Mesodermal cell (in vitro differentiated cells): Measurements from ENCODE around the gene CGB8.
"Not testable (repeated sequence)": the region's sequence is repeated elsewhere in the genome, so short reads cannot be mapped to it uniquely, and the experiment has no call there.

Experiments used
- H3K27ac ChIP-seq: 2 replicates; pipeline ENCODE4 v1.7.0; 2013; ENCODE audit warnings: mild to moderate bottlenecking, low read depth, low read length, moderate library complexity; ENCODE audit not compliant: severe bottlenecking
- H3K36me3 ChIP-seq: 2 replicates; pipeline ENCODE4 v1.7.1; 2013; ENCODE audit warnings: mild to moderate bottlenecking, low read length, moderate library complexity; ENCODE audit not compliant: control insufficient read depth, insufficient read depth
- H3K4me1 ChIP-seq: one replicate; pipeline ENCODE4 v1.7.1; 2013; ENCODE audit warnings: mild to moderate bottlenecking, low read length; ENCODE audit not compliant: insufficient read depth, control insufficient read depth, poor library complexity, severe bottlenecking
- H3K4me3 ChIP-seq: 2 replicates; pipeline ENCODE4 v1.7.0; 2013; ENCODE audit warnings: low read length, control low read depth, mild to moderate bottlenecking; ENCODE audit not compliant: insufficient read depth, poor library complexity, severe bottlenecking; ENCODE audit errors: extremely low read depth
- H3K9me3 ChIP-seq: 2 replicates; pipeline ENCODE4 v1.7.1; 2013; ENCODE audit warnings: mild to moderate bottlenecking, low read length, moderate library complexity; ENCODE audit not compliant: control insufficient read depth
- WGBS, 2 experiments: methylation state at CpG; one replicate each; pipeline ENCODE4 v1.1.5; 2013; ENCODE audit warnings: missing lambda C conversion rate in 2 of 2; ENCODE audit not compliant: insufficient coverage in 2 of 2; 5-methylcytosine and 5-hydroxymethylcytosine counted together

The CGB8 gene

GRCh38 chr19:49025599-49025998, 23.3 kb downstream of the CGB8 start:
- 83 to 90% methylated on average over 7 to 16 of the region's 23 CpGs for whole genome bisulfite sequencing, 2 experiments

GRCh38 chr19:49025088-49025487, 23.8 kb downstream of the CGB8 start:
- H3K9me3 ChIP-seq, H3K36me3 ChIP-seq, H3K27ac ChIP-seq, H3K4me1 ChIP-seq, H3K4me3 ChIP-seq: not testable (repeated sequence)
- WGBS, 2 experiments, result no CpG with 5 or more reads among the region's 6 CpGs

More at GRCh38 chr19:49025599-49025998, 23.3 kb downstream of the CGB8 start:
- H3K27ac ChIP-seq, H3K36me3 ChIP-seq, H3K4me1 ChIP-seq, H3K9me3 ChIP-seq, H3K4me3 ChIP-seq: not testable (repeated sequence)

- H3K36me3 ChIP-seq, H3K4me3 ChIP-seq, H3K4me1 ChIP-seq, H3K27ac ChIP-seq, H3K9me3 ChIP-seq: not testable (repeated sequence)
- WGBS, 2 experiments, result 78% methylated on average over 7 of the region's 15 CpGs; no CpG with 5 or more reads in 1 of the 2 experiments
Measured at GRCh38 chr19:49024233-49024632, 24.7 kb downstream of the CGB8 start, which contains the start of gene CGB3. Gene CGB3 (minus strand): TSS chr19:49024333. CDS start chr19:49023971, 362 bp downstream.

- H3K9me3 ChIP-seq, result no peaks in the 10 kb centered on the region
- WGBS, 2 experiments, result 86 to 90% methylated on average over 6 to 9 of the region's 9 CpGs
- no peaks in the 10 kb centered on the region for H3K36me3 ChIP-seq
Measured at GRCh38 chr19:49022116-49022515, 26.8 kb downstream of the CGB8 start.

GRCh38 chr19:49020931-49021895, 27.7 kb downstream of the CGB8 start:
- WGBS, 2 experiments, result 66 to 75% methylated on average over 13 to 15 of the region's 16 CpGs
- Histone ChIP-seq H3K4me1 (peaks cover 5% of the 10 kb centered on the region), H3K4me3 (no peak overlapping the region), H3K36me3 (no peaks in the 10 kb centered on the region), H3K27ac (no peak overlapping the region), H3K9me3 (no peaks in the 10 kb centered on the region)

More at GRCh38 chr19:49022116-49022515, 26.8 kb downstream of the CGB8 start:
- H3K4me3 ChIP-seq, result no peak overlapping the region
- H3K4me1 ChIP-seq, result peaks cover 5% of the 10 kb centered on the region
- no peak overlapping the region for H3K27ac ChIP-seq

GRCh38 chr19:49020342-49020741, 28.6 kb downstream of the CGB8 start:
- peaks cover 5% of the 10 kb centered on the region for H3K4me1 ChIP-seq
- H3K9me3 ChIP-seq, result no peaks in the 10 kb centered on the region
- WGBS, 2 experiments, result 88 to 93% methylated on average over 8 to 10 of the region's 11 CpGs
- H3K4me3 ChIP-seq, result no peak overlapping the region
- H3K36me3 ChIP-seq, result peaks cover 6% of the 10 kb centered on the region
- no peak overlapping the region for H3K27ac ChIP-seq

GRCh38 chr19:49019242-49019932, 29.5 kb downstream of the CGB8 start:
- H3K27ac ChIP-seq, result no peak overlapping the region
- H3K9me3 ChIP-seq, result no peaks in the 10 kb centered on the region
- H3K4me1 ChIP-seq, result peaks cover 5% of the 10 kb centered on the region
- WGBS, 2 experiments, result 77 to 78% methylated on average over 38 of the region's 41 CpGs
- peaks cover 15% of the 10 kb centered on the region for H3K36me3 ChIP-seq
- H3K4me3 ChIP-seq, result no peak overlapping the region

GRCh38 chr19:49018388-49019241, 30.3 kb downstream of the CGB8 start:
- not testable (repeated sequence) for H3K9me3 ChIP-seq, H3K27ac ChIP-seq, H3K4me1 ChIP-seq
- H3K4me3 ChIP-seq, result peak overlapping the region; percentile 26
- H3K36me3 ChIP-seq, result peaks cover 21% of the 10 kb centered on the region
- 53 to 62% methylated on average over 29 to 32 of the region's 50 CpGs for WGBS, 2 experiments

- Histone ChIP-seq H3K9me3 (no peaks in the 10 kb centered on the region), H3K4me3 (peak overlapping the region; percentile 26), H3K36me3 (peaks cover 25% of the 10 kb centered on the region), H3K4me1 (peaks cover 5% of the 10 kb centered on the region), H3K27ac (no peak overlapping the region)
- 5 to 9% methylated on average over 49 to 59 of the region's 62 CpGs for WGBS, 2 experiments
Measured at GRCh38 chr19:49017666-49018351, 31.1 kb downstream of the CGB8 start.
